ENCODE results near the gene PLK1.
"Not testable (repeated sequence)": the region's sequence is repeated elsewhere in the genome, so short reads cannot be mapped to it uniquely, and the experiment has no call there.

PLK1 gene

DNA sequence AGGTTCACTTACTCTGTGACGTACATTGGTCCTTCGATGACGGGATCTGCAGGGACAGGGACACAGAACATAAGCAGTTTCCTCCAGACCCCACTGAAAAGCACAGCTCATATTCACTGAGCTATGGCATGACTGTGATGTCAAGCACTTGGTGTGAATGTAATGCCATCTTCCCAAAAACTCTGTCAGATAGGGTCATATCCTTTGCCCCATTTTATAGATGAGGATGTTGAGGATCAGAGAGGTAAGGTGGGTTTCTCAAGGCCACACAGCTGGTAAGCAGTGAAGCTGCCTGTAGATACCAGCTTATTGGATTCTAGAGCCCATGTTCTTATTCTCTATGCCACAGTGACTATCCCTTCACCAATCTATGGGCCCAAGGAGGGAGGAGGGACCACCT is 31.8 kb downstream of the PLK1 start:
- DNase-seq (ENCODE audit: low read depth) = no peak

GRCh38 chr16:23711785-23712184 is 33.1 kb downstream of the PLK1 start:
- no peak for DNase-seq (ENCODE audit: low read depth)

- no peak for DNase-seq (ENCODE audit: low read depth)
Observed at GRCh38 chr16:23712976-23713375, 34.3 kb downstream of the PLK1 start, which contains the start of gene ERN2. Gene ERN2, minus strand, starts transcription at chr16:23713222. Its CDS starts 35 bp downstream, at chr16:23713187.

DNA sequence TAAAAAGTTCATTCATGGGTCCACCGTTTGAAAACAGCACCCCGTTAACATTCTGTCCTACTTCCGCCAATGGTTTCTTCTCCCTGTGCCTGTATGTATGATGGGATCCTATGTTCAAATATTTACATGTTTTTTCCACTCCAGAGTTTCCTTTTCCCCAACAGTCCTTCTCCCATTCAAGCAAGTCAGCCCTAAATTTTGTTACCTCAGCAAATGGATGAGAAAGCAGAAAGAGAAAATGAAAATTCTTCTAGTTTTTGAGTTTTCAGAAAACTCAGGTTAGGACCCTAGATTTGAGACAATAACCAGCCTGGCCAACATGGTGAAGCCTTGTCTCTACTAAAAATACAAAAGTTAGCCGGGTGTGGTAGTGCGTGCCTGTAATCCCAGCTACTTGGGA is 37.8 kb downstream of the PLK1 start:
- no peak for DNase-seq (ENCODE audit: low read depth)

- DNase-seq (ENCODE audit: low read depth) = not testable (repeated sequence)
Observed at GRCh38 chr16:23722613-23723240, 44.0 kb downstream of the PLK1 start.

DNA sequence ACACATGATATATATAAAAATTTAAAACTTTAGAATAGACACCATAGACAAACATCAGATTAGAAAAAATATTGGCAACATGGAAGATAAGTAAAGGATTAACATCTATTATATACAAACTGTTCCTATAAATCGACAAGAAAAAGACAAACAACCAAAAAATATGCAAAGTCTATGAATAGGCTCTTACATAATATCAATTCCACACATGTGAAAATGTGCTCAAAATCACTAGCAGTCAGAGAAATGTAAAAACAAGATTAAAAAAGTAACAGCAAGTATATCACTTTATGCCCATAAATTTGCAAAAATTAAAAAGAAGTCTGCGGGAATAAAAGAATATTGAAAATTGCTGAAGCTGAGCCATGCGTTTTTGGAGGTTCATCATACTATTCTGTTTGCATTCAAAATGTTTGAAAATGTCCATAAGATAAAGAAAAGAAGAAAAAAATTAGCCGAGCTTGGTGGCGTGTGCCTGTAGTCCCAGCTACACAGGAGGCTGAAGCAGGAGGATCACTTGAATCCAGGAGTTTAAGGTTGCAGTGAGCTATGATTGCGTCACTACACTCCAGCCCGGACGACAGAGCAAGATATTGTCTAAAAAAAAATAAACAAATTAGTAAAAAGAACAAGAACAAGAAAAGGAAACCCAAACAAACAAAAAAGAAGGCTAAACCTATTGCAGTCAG is 45.6 kb downstream of the PLK1 start:
- no peak for DNase-seq (ENCODE audit: low read depth)

DNA sequence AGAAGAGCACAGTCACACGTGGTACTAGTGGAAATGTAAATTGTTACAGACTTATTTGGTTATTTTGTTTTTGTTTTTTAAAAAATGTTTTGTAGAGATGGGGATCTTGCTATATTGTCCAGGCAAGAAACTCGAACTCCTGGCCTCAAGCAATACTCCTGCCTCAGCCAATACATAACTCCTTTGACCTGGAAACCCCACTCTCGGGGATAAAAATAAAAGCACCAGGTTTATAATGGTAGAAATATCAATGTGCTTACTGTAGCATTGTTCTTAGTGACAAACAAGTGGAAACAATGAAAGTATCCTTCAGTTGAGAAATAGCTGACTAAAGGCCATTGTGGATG is 46.1 kb downstream of the PLK1 start:
- DNase-seq (ENCODE audit: low read depth) = no peak

DNA sequence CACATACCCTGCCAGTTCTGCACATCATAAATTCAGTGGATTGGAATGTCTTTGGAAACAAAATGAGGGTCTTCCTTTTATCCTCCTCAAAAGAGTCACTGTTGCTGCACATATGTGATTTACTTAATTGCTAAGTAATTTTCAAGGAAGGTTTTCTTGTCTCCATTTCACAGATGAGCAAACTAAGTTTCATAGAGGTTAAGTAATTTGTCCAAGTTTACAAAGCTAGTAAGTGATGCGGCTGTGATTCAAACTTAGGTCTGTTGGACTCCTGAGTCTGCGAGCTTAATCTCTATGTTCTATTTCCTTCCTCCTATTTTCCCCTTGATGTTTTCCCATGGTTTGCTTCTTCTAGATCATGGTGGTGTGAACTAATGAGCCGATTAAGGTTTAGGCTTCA is 48.0 kb downstream of the PLK1 start:
- no peak for DNase-seq (ENCODE audit: low read depth)

- DNase-seq (ENCODE audit: low read depth) = no peak
Observed at GRCh38 chr16:23728112-23728477, 49.4 kb downstream of the PLK1 start.

DNA sequence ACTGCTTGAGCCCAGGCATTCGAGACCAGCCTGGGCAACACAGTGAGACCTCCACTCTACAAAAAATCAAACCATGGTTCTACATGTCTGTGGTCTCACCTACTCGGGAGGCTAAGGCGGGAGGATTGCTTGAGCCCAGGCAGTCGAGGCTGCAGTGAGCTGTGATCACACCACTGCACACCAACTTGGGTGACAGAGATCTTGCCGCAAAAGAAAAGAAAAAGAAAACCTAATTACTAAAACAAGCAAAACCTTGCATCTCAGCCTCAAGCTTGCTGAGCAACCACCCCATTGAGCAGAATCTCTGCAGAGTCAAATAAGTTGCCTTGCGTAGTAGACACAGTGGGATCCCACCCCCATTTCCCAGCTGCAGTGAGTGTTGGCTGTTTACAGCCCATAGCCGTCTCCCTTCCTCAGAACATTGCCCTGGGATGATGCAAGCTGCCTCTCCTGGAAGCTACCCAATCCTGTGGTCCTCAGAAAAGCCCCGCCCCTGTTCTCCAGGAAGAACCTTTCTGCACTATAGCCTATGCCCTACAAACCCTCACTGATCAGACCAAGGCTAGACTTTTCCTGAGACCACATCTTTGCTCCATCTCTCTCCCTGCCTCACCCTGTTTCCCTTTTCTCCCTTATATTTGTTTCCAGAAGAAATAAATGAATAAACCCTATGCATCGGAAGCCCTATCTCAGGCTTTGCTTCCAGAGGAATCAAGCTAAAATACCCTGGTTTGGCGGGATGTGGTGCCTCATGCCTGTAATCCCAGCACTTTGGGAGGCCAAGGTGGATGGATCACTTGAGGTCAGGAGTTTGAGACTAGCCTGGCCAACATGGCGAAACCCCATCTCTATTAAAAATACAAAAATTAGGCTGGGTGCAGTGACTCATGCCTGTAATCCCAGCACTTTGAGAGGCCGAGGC is 51.1 kb downstream of the PLK1 start:
- DNase-seq (ENCODE audit: low read depth) = peak; percentile 7

DNA sequence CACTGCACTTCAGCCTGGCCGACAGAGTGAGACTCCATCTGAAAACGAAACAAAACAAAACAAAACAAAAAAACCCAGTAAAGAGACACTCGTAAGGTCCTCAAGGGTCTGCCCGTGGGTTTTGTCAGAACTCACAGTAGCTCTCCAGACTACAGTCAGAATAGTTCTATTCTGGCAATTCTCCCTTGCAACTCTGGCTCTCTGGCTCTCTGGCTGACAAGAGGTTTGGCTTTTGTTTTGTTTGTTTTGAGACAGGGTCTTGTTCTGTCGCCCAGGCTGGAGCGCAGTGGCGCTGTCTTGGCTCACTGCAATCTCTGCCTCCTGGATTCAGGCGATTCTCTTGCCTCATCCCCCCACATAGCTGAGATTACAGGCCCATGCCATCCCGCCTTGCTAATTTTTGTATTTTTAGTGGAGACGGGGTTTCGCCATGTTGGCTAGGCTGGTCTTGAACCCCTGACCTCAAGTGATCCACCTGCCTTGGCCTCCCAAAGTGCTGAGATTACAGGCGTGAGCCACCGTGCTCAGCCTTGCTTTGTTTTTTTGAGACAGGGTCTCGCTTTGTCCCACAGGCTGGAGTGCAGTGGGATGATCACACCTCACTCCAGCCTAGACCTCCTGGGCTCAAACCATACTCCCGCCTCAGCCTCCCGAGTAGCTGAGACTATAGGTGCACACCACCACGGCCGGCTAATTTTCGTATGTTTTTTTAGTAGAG is 55.6 kb downstream of the PLK1 start:
- DNase-seq (ENCODE audit: low read depth) = no peak

DNA sequence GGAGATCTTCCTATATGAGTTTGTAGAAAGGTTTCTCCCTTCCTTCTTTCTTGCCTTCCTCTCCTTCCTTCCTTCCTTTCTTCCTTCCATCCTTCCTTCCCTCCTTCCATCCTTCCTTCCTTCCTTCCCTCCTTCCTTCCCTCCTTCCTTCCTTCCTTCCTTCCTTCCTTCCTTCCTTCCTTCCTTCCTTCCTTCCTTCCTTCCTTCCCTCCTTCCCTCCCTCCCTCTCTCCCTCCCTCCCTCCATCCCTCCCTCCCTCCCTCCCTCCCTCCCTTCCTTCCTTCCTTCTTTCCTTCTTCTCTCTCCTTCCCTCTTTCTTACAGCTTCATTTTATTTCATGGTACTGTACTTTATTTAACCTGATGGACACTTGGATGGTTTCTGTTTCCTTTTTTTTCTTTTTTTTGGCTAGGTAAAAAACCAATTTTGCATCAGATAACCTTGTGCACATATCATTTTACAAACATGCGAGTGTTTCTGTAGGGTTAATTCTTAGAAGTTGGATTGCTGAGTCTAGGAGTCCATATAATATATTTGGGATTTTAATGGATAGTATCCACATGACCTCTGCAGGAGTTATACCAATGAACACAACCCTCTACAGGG is 58.8 kb downstream of the PLK1 start:
- not testable (repeated sequence) for DNase-seq (ENCODE audit: low read depth)

GRCh38 chr16:23739516-23739915 is 60.8 kb downstream of the PLK1 start:
- DNase-seq (ENCODE audit: low read depth) = no peak
